Measurements from ENCODE around the gene HELZ2.

HELZ2 gene

GRCh38 chr20:63570281-63571086, 3.6 kb downstream of the HELZ2 start:
- TF ChIP-seq FOXP2 (optimal IDR thresholded peaks at IDR 0.05; ENCODE audit: borderline replicate concordance, extremely low read depth, extremely low read length, insufficient read depth) (no peak), POLR2AphosphoS5 (IDR thresholded peaks at IDR 0.05; ENCODE audit: low read depth, low read length) (no peak), TAF1 (IDR thresholded peaks at IDR 0.05; ENCODE audit: borderline replicate concordance, insufficient read depth, low read length) (no peak), SIN3A (IDR thresholded peaks at IDR 0.05; ENCODE audit: borderline replicate concordance, insufficient read depth, low read length) (no peak)
- TF ChIP-seq, protein P1, sequence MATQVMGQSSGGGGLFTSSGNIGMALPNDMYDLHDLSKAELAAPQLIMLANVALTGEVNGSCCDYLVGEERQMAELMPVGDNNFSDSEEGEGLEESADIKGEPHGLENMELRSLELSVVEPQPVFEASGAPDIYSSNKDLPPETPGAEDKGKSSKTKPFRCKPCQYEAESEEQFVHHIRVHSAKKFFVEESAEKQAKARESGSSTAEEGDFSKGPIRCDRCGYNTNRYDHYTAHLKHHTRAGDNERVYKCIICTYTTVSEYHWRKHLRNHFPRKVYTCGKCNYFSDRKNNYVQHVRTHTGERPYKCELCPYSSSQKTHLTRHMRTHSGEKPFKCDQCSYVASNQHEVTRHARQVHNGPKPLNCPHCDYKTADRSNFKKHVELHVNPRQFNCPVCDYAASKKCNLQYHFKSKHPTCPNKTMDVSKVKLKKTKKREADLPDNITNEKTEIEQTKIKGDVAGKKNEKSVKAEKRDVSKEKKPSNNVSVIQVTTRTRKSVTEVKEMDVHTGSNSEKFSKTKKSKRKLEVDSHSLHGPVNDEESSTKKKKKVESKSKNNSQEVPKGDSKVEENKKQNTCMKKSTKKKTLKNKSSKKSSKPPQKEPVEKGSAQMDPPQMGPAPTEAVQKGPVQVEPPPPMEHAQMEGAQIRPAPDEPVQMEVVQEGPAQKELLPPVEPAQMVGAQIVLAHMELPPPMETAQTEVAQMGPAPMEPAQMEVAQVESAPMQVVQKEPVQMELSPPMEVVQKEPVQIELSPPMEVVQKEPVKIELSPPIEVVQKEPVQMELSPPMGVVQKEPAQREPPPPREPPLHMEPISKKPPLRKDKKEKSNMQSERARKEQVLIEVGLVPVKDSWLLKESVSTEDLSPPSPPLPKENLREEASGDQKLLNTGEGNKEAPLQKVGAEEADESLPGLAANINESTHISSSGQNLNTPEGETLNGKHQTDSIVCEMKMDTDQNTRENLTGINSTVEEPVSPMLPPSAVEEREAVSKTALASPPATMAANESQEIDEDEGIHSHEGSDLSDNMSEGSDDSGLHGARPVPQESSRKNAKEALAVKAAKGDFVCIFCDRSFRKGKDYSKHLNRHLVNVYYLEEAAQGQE (IDR thresholded peaks at IDR 0.05; ENCODE audit: insufficient read depth in 1 of 2, low read depth in 2 of 2, low read length in 2 of 2) = no peak

DNA sequence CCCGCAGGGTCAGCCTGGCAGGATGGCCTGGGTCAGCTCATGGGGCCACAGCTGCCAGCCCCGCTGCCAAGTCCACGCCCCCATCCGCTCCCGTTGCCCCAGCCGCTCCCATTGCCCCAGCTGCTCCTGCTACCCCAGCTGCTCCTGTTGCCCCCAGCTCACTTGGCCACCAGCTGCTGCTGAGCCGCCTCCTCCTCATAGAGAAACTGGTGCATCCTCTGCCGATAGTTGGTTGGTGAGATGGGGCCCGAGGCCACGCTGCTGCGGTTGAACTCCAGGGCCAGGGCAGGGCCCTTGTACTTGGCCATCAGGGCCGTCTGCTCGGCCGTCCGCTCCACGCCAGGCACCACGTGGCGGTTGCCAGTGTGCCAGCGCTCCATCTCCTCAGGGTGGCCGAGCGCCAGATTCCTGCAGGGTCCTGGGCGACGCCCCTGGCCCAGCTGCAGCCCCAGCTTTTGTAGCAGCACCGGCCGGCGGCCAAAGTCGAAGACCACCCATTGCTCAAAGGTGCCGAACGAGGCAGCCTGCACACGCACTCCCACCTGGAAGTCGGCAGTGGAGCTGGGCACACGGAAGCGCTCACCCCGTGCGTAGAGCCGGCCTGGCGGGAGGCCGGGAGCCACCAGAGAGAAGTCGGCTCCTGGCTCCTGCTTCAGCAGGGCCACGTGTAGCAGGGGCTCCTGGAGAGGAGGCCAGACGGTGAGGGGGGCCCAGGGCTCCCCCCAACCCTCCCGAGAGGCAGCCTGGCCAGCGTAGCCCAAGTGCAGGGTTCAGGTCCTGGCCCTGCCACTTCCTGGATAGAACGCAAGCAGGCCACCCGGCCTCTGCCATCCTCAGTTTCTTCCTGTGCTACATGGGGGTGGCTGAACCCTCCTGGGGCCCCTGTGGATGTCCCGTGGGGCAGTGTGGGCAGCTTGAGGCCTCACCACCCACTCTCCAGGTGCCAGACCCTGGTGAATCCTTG, 4.8 kb downstream of the HELZ2 start:
- no peak for TF ChIP-seq FOXP2 (optimal IDR thresholded peaks at IDR 0.05; ENCODE audit: borderline replicate concordance, extremely low read depth, extremely low read length, insufficient read depth)
- TF ChIP-seq, protein P1 (IDR thresholded peaks at IDR 0.05; ENCODE audit: insufficient read depth in 1 of 2, low read depth in 2 of 2, low read length in 2 of 2) = no peak
- TF ChIP-seq POLR2AphosphoS5 (IDR thresholded peaks at IDR 0.05; ENCODE audit: low read depth, low read length) = no peak
- TF ChIP-seq TAF1 (IDR thresholded peaks at IDR 0.05; ENCODE audit: borderline replicate concordance, insufficient read depth, low read length) = no peak
- TF ChIP-seq SIN3A (IDR thresholded peaks at IDR 0.05; ENCODE audit: borderline replicate concordance, insufficient read depth, low read length) = no peak

DNA sequence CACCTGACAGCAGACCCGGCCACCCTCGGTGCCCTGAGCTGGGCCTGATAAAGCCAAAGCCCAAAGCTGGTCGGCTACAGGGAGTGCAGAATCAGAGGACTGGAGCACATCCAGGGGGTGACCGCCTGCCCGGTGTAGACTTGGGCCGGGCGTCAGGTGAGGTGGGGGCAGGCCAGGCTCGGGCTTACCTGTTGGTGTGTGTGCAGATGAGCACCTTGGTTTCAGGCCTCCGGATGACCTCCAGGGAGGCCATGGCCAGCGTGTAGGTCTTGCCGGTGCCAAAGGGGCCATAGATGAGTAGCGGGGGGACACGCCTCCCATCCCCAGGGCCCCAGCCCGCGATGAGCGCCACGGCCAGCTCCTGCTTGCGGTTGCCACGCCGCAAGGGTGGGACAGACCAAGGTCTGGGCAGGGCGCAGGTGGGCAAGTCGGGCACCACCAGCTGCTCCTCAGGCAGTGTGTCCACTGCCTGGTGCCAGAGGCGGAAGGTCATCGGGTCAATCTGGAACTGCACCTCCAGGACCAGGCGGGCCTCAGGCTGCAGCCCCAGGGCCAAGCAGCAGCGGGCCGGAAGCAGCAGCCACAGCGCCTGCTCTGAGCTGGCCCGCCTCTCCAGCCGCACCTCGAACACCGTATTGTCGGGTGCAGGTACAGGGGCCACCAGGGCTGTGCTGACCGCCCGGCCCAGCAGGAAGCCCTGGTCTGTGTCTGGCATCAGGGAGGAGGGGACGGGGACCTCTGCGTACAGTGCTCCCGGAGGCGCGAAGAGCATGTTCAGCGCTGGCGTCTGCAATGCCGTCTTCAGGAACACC, 5.7 kb downstream of the HELZ2 start:
- TF ChIP-seq, protein P1 (IDR thresholded peaks at IDR 0.05; ENCODE audit: insufficient read depth in 1 of 2, low read depth in 2 of 2, low read length in 2 of 2) = no peak
- TF ChIP-seq POLR2AphosphoS5 (IDR thresholded peaks at IDR 0.05; ENCODE audit: low read depth, low read length) (no peak), TAF1 (IDR thresholded peaks at IDR 0.05; ENCODE audit: borderline replicate concordance, insufficient read depth, low read length) (no peak), SIN3A (IDR thresholded peaks at IDR 0.05; ENCODE audit: borderline replicate concordance, insufficient read depth, low read length) (no peak), FOXP2 (optimal IDR thresholded peaks at IDR 0.05; ENCODE audit: borderline replicate concordance, extremely low read depth, extremely low read length, insufficient read depth) (no peak)

DNA sequence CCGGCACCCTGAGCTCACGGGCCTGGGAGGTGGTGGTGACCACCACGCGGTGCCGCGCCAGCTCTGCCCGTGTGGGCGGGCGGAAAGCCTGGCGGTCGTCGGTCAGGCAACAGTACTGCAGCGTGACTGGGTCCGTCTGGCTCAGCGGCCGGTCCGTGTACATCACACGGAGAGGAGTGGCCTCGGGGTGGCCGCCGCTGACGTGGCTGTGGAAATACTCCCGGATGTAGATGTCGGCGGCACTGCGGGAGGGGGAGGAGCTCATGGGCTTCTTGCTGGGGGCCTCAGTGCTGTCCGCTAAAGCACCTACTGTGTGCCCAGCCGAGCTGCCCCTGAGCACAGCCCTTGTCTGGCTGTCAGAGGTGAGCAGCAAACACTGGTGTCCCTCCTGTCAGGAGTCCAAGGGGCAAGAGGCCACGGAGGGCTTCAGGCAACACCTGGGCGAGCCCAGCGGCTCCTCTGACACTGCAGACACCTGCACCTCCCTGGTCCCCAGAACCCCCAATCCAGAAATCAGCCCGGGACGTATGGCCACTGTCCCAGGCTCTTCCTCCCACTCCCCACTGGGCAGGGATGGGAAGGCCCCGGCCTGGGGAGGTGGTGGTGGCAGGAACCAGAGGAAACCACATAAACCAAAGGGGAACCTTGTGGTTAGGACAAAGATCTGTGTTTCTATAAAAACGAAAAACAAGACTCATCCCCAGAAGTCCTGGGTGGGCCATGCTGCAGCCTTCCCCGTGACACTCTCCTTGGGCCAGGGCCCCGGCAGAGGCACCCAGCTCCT, 6.5 kb downstream of the HELZ2 start:
- TF ChIP-seq SIN3A (IDR thresholded peaks at IDR 0.05; ENCODE audit: borderline replicate concordance, insufficient read depth, low read length) (no peak), FOXP2 (optimal IDR thresholded peaks at IDR 0.05; ENCODE audit: borderline replicate concordance, extremely low read depth, extremely low read length, insufficient read depth) (no peak), TAF1 (IDR thresholded peaks at IDR 0.05; ENCODE audit: borderline replicate concordance, insufficient read depth, low read length) (no peak), POLR2AphosphoS5 (IDR thresholded peaks at IDR 0.05; ENCODE audit: low read depth, low read length) (no peak)
- TF ChIP-seq, protein P1 (IDR thresholded peaks at IDR 0.05; ENCODE audit: insufficient read depth in 1 of 2, low read depth in 2 of 2, low read length in 2 of 2) = no peak

Measured in PFSK-1 (cell line).